Spleen (tissue), 7 donors: ENCODE measurements around the gene ABRACL.

Source experiments
- POLR2A ChIP-seq, 3 donors: fragments of 450-650 bp; IDR thresholded peaks; one replicate each; pipeline ENCODE4 v1.5.1; 2017; ENCODE audit warnings: antibody characterized with exemption in 3 of 3, mild to moderate bottlenecking in 1 of 3
- TF ChIP-seq, protein P1 (sequence below), 11 experiments: fragments of 200-600 bp in 7 of 11; fragments of 450-650 bp in 4 of 11; sonication (generic) in 4 of 11; IDR thresholded peaks in 8 of 11; conservative IDR thresholded peaks in 3 of 11; 1 replicate in 7 of 11; 2 replicates in 4 of 11; pipeline versions ENCODE4 v1.4.0 to v1.8.0; 2016 to 2021; ENCODE audit warnings: antibody characterized with exemption in 11 of 11, inconsistent platforms in 4 of 11, mild to moderate bottlenecking in 1 of 11
- donor health status: DM: no; HTN: no; CAD: no; lungs with moderate emphysema.
- donor health status: DM: no; HTN: no; CAD: no.
- donor health status: DM: no; HTN: no; CAD: no.

DNA sequence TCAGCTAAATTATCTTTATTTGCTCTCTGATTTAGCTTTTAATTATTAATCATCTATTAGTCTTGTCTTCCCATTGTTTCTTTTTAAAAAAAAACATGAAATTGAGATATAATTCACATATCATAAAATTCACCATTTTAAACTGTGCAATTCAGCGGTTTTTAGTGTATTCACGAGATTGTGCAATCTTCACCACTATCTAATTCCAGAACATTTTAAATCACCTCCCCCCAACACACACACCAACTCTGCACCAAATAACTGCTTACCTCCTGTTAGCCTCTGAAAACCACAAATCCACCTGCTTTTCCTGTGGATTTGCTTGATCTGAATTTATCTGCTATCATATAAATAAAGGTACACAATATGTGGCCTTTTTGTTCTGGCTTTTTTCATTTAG lies 8.8 kb upstream of the ABRACL start:
- TF ChIP-seq, protein P1, sequence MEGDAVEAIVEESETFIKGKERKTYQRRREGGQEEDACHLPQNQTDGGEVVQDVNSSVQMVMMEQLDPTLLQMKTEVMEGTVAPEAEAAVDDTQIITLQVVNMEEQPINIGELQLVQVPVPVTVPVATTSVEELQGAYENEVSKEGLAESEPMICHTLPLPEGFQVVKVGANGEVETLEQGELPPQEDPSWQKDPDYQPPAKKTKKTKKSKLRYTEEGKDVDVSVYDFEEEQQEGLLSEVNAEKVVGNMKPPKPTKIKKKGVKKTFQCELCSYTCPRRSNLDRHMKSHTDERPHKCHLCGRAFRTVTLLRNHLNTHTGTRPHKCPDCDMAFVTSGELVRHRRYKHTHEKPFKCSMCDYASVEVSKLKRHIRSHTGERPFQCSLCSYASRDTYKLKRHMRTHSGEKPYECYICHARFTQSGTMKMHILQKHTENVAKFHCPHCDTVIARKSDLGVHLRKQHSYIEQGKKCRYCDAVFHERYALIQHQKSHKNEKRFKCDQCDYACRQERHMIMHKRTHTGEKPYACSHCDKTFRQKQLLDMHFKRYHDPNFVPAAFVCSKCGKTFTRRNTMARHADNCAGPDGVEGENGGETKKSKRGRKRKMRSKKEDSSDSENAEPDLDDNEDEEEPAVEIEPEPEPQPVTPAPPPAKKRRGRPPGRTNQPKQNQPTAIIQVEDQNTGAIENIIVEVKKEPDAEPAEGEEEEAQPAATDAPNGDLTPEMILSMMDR (IDR thresholded peaks at IDR 0.05 in 8 of 11, conservative IDR thresholded peaks at IDR 0.05 in 3 of 11), result no peak
- no peak for TF ChIP-seq POLR2A (IDR thresholded peaks at IDR 0.05)
